ENCODE data around the gene FNTB. TPM values are rescaled to one million over a fixed set of nuclear protein-coding genes. Genes with fewer than 3 reads are reported as not detected.

Gene FNTB
- total RNA-seq, 1 experiment from 2014 or later = 20.7 TPM

GRCh38 chr14:65042731-65043372 is 56.2 kb downstream of the FNTB start:
- no peak overlapping the region for H2BK120ac ChIP-seq (ENCODE audit: low read depth, low read length, poor library complexity, severe bottlenecking)
- no peak overlapping the region for H4K8ac ChIP-seq (replicated peaks; ENCODE audit: insufficient read length, low read depth, low read length)
- Mint-ChIP-seq H3K27me3 (ENCODE audit: low read depth) (no peaks in the 10 kb centered on the region), H3K4me3 (no peak overlapping the region), H3K9me3 (no peaks in the 10 kb centered on the region), H3K4me1 (peaks cover 7 to 8% of the 10 kb centered on the region in 2 experiments), H3K27ac (peak overlapping the region in 1 of 3 experiments; percentile 4; a peak in 2 of 7 replicates), H3K36me3 (ENCODE audit: insufficient read depth in 1 of 3, low read depth in 3 of 3) (peaks cover 5 to 40% (median 35%) of the 10 kb centered on the region in 3 experiments; a peak in 6 of 7 replicates)
- no peak overlapping the region for H3K9ac ChIP-seq (ENCODE audit: extremely low read depth, insufficient read length, low read length)
- no peak overlapping the region for H2AFZ ChIP-seq (ENCODE audit: low read length)
- no peak overlapping the region for H2BK15ac ChIP-seq (ENCODE audit: low read depth, low read length)
- no peak overlapping the region for H3K4ac ChIP-seq (ENCODE audit: low read depth, low read length)
- H3K27me3 ChIP-seq (ENCODE audit: insufficient read depth, low read length) = no peaks in the 10 kb centered on the region
- no peak overlapping the region for H3K56ac ChIP-seq (ENCODE audit: insufficient read length, low read depth, low read length)
- H4K91ac ChIP-seq (ENCODE audit: insufficient read length, low read depth, low read length) = no peak overlapping the region
- H2BK12ac ChIP-seq (ENCODE audit: insufficient read length, low read depth, low read length) = no peak overlapping the region
- no peak overlapping the region for H3K4me2 ChIP-seq (ENCODE audit: insufficient read depth, insufficient read length, low read length)
- no peaks in the 10 kb centered on the region for H3K9me3 ChIP-seq (ENCODE audit: control insufficient read depth, low read depth, low read length)
- TF ChIP-seq, protein P1, sequence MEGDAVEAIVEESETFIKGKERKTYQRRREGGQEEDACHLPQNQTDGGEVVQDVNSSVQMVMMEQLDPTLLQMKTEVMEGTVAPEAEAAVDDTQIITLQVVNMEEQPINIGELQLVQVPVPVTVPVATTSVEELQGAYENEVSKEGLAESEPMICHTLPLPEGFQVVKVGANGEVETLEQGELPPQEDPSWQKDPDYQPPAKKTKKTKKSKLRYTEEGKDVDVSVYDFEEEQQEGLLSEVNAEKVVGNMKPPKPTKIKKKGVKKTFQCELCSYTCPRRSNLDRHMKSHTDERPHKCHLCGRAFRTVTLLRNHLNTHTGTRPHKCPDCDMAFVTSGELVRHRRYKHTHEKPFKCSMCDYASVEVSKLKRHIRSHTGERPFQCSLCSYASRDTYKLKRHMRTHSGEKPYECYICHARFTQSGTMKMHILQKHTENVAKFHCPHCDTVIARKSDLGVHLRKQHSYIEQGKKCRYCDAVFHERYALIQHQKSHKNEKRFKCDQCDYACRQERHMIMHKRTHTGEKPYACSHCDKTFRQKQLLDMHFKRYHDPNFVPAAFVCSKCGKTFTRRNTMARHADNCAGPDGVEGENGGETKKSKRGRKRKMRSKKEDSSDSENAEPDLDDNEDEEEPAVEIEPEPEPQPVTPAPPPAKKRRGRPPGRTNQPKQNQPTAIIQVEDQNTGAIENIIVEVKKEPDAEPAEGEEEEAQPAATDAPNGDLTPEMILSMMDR (conservative IDR thresholded peaks at IDR 0.05) = no peak
- no peaks in the 10 kb centered on the region for H3K23me2 ChIP-seq (ENCODE audit: insufficient read length, low read depth, low read length, poor library complexity, severe bottlenecking)
- no peaks in the 10 kb centered on the region for H3K79me1 ChIP-seq (ENCODE audit: insufficient read depth, low read depth, low read length, poor library complexity, severe bottlenecking)
- H3K79me2 ChIP-seq (ENCODE audit: insufficient read depth, low read length) = no peaks in the 10 kb centered on the region
- no peak overlapping the region for H3K14ac ChIP-seq (ENCODE audit: insufficient read depth, low read length)
- H4K5ac ChIP-seq (ENCODE audit: insufficient read length, low read depth, low read length) = no peak overlapping the region
- no peak overlapping the region for H2AK5ac ChIP-seq (ENCODE audit: insufficient read length, low read length)
- no peak for DNase-seq
- H3K23ac ChIP-seq (ENCODE audit: insufficient read length, low read depth, low read length) = no peak overlapping the region
- no peaks in the 10 kb centered on the region for H3K4me1 ChIP-seq (ENCODE audit: insufficient read depth, low read length)
- no peak overlapping the region for H3K27ac ChIP-seq (ENCODE audit: insufficient read length, low read depth, low read length)
- no peaks in the 10 kb centered on the region for H4K20me1 ChIP-seq (ENCODE audit: control insufficient read depth, insufficient read depth, insufficient read length)
- H2BK5ac ChIP-seq (ENCODE audit: insufficient read length, low read length) = no peak overlapping the region
- no peak overlapping the region for H3T11ph ChIP-seq (ENCODE audit: low read length)
- no peak overlapping the region for H3K18ac ChIP-seq (ENCODE audit: insufficient read length, low read depth, low read length)
- H2BK20ac ChIP-seq (ENCODE audit: low read depth, low read length, poor library complexity, severe bottlenecking) = no peak overlapping the region
- WGBS (ENCODE audit: extremely low coverage, insufficient read length, low lambda C conversion rate) = no CpG with 5 or more reads among the region's 8 CpGs

Data from H9 (cell line).